ENCODE measurements around the gene TBL3.

Gene TBL3

DNA sequence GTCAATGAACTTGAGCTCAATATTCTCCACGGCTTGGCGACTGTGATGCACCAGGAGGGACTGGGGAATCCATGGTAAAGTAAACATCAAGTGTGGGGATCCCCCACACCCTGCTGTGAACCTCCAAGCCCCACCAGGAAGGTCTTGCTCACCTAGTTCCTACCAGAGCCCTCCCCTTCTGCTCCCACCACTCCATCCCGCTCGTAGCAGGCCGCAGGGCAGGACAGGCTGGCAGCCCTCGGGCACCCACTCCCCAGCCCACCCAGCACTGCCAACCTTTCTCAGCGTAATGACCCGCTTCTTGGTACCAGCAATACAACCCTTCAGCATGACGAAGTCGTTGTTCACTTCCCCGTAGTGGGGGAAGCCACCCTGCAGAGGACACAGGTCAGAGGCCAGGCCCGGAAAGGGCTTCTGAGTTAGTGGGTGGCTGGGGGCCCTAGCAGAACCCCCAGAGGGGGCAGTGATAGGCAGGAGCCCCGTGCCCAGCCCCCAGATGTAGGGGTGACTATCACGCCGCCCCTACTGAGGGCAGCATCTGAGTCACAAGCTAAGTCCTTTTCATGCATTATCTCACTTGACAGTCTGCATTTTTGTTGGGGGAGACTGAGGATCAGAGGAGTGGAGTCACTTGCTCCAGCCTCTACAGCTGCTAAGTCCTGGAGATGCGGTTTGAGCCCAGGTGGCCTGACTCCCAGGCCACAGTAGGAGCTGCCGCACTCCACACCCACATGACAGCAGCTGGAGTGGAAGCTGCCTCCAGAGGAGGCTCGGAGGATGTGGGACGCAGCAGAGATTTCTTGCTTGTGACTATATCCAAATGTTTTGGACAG, 26.1 kb upstream of the TBL3 start:
- peaks cover 4 to 6% (median 5%) of the 10 kb centered on the region in 3 donors for H3K36me3 ChIP-seq
- no peaks in the 10 kb centered on the region for H3K27me3 ChIP-seq
- no peak overlapping the region for H3K27ac ChIP-seq
- TF ChIP-seq, protein P1, sequence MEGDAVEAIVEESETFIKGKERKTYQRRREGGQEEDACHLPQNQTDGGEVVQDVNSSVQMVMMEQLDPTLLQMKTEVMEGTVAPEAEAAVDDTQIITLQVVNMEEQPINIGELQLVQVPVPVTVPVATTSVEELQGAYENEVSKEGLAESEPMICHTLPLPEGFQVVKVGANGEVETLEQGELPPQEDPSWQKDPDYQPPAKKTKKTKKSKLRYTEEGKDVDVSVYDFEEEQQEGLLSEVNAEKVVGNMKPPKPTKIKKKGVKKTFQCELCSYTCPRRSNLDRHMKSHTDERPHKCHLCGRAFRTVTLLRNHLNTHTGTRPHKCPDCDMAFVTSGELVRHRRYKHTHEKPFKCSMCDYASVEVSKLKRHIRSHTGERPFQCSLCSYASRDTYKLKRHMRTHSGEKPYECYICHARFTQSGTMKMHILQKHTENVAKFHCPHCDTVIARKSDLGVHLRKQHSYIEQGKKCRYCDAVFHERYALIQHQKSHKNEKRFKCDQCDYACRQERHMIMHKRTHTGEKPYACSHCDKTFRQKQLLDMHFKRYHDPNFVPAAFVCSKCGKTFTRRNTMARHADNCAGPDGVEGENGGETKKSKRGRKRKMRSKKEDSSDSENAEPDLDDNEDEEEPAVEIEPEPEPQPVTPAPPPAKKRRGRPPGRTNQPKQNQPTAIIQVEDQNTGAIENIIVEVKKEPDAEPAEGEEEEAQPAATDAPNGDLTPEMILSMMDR (IDR thresholded peaks at IDR 0.05), result no peak
- intact Hi-C loops (cut with DNase I; ENCODE audit: low total_unique reads), result no loop called here
- peaks cover 6 to 25% (median 16%) of the 10 kb centered on the region in 4 donors for H3K4me1 ChIP-seq
- no peaks in the 10 kb centered on the region for H3K9me3 ChIP-seq
- peak in 1 of 2 donors; percentile 63 for DNase-seq
- H3K4me3 ChIP-seq, result no peak overlapping the region

DNA sequence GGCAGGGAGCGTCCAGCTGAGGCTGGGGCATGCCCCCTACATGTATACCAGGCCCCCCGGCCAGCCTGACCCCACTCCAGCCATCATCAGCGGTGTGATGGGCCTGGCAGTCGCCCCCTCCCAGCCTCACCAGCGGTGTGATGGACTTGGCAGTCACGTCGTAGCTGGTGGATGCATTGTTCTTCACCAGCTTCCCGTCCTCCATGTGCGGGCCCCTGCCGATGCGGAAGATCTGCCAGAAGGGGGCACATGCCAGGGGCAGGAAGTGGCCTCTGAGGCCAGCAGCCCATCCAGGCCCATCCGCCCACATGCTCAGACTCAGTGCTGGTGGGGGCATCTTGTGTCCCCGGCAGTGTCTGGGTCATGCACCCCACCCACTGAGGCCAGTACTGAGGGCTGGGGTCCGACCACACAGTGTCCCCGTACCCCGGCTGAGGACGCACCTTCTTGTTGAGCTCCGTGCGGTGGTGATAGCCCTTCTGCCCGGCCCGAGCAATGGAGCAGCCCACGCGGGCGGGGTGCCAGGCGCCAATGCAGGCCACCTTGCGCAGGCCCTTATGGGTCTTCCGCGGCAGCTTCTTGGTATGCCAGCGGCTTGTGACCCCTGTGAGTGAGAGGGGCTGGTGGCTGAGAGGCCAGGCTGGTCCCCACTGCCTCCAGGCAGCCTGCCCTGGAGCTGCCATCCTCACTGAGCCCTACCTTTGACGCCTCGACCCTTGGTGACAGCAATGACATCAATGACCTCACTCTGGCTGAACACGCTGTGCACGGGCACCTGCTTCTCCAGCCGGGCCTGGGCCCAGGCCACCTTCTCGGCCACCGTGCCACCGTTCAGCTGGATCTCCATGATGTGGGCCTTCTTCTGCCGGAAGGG, 25.1 kb upstream of the TBL3 start:
- peaks cover 5 to 17% (median 10%) of the 10 kb centered on the region in 4 donors for H3K4me1 ChIP-seq
- H3K4me3 ChIP-seq, result no peak overlapping the region
- TF ChIP-seq, protein P1 (IDR thresholded peaks at IDR 0.05), result no peak
- no peaks in the 10 kb centered on the region for H3K36me3 ChIP-seq
- H3K27ac ChIP-seq, result no peak overlapping the region
- no peaks in the 10 kb centered on the region for H3K9me3 ChIP-seq
- DNase-seq, result peak in 1 of 2 donors; percentile 63
- H3K27me3 ChIP-seq, result no peaks in the 10 kb centered on the region
- intact Hi-C loops (cut with DNase I; ENCODE audit: low total_unique reads), result no loop called here

DNA sequence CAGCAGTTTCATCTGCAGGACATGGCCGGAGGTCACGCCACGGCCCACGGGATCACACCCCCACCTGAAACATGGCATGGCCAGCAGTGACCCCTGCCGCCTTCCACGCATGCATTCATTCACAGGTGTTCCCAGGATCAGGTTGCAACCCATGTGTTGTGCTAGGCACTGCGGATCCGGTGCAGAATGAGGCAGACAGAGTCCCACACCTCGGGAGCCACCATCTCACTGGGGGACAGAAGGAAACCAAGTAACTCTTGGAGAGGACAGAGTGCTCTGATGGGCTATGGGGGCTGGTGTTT, 24.5 kb upstream of the TBL3 start:
- DNase-seq, result peak in 1 of 2 donors; percentile 59
- TF ChIP-seq, protein P1 (IDR thresholded peaks at IDR 0.05), result no peak
- Histone ChIP-seq H3K4me3 (no peak overlapping the region), H3K9me3 (no peaks in the 10 kb centered on the region), H3K4me1 (peaks cover 0 to 11% (median 5%) of the 10 kb centered on the region in 4 donors), H3K27ac (no peak overlapping the region), H3K36me3 (no peaks in the 10 kb centered on the region), H3K27me3 (no peaks in the 10 kb centered on the region)
- intact Hi-C loops (cut with DNase I; ENCODE audit: low total_unique reads), result no loop called here

DNA sequence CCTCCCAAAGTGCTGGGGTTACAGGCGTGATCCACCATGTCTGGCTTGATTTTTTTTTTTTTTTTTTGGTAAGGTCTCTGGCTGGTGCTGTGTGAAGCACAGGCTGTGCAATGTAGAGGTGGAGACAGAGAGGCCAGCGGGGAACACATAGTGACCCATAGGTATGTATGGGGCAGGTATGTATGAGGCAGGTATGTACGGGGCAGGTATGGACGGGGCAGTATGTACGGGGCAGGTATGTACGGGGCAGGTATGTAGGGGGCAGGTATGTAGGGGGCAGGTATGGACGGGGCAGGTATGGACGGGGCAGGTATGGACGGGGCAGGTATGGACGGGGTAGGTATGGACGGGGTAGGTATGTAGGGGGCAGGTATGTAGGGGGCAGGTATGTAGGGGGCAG, 22.3 kb upstream of the TBL3 start:
- Histone ChIP-seq H3K4me1 (peaks cover 0 to 7% (median 1%) of the 10 kb centered on the region in 4 donors), H3K4me3 (no peak overlapping the region), H3K27me3 (peaks cover 0 to 7% of the 10 kb centered on the region in 2 donors), H3K27ac (no peak overlapping the region), H3K36me3 (no peaks in the 10 kb centered on the region), H3K9me3 (no peaks in the 10 kb centered on the region)
- DNase-seq, result no peak
- intact Hi-C loops (cut with DNase I; ENCODE audit: low total_unique reads), result no loop called here
- TF ChIP-seq, protein P1 (IDR thresholded peaks at IDR 0.05), result no peak

DNA sequence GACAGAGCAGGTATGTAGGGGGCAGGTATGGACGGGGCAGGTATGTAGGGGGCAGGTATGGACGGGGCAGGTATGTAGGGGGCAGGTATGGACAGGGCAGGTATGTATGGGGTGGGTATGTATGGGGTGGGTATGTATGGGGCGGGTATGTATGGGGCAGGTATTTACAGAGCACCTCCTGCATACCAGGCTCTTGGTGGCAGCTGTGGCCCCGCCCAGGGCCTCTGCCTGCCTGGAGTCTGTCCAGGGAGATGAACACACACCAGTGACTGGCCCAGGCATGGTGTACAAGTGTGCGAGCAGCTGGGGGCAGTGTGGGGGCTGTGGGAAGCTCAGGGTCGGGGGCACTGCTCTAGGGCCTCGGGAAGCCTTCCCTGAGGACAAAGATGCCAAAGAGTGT, 21.8 kb upstream of the TBL3 start:
- intact Hi-C loops (cut with DNase I; ENCODE audit: low total_unique reads), result no loop called here
- Histone ChIP-seq H3K27ac (no peak overlapping the region), H3K27me3 (peaks cover 0 to 11% of the 10 kb centered on the region in 2 donors), H3K9me3 (no peaks in the 10 kb centered on the region), H3K4me3 (no peak overlapping the region), H3K36me3 (no peaks in the 10 kb centered on the region), H3K4me1 (peaks cover 0 to 7% (median 1%) of the 10 kb centered on the region in 4 donors)
- no peak for DNase-seq
- TF ChIP-seq, protein P1 (IDR thresholded peaks at IDR 0.05), result no peak

Measured in tibial artery (tissue), 4 donors.